Stimulated activated CD4-positive, alpha-beta T cell treated with anti-CD3 and anti-CD28 coated beads, Interleukin-12 subunit alpha, Interleukin-12 subunit beta, amount 100 ng/mL, for 4 hours (primary cell): Measurements from ENCODE around the gene SARDH.
"Not testable (repeated sequence)": the region's sequence is repeated elsewhere in the genome, so short reads cannot be mapped to it uniquely, and the experiment has no call there.

Experiments used
- DNase-seq: peaks from one replicate; pipeline ENCODE4 v3.0.0-alpha.2; 2020

SARDH gene

GRCh38 chr9:133682818-133683585 lies 55.1 kb downstream of the SARDH start:
- no peak for DNase-seq

- DNase-seq, result no peak
Observed at GRCh38 chr9:133681658-133682306, 56.4 kb downstream of the SARDH start.

GRCh38 chr9:133680976-133681657 lies 57.0 kb downstream of the SARDH start:
- DNase-seq, result no peak

GRCh38 chr9:133680250-133680975 lies 57.7 kb downstream of the SARDH start:
- DNase-seq, result no peak

- DNase-seq, result no peak
Observed at GRCh38 chr9:133679466-133680061, 58.6 kb downstream of the SARDH start.

- no peak for DNase-seq
Observed at GRCh38 chr9:133679056-133679455, 59.1 kb downstream of the SARDH start.

- no peak for DNase-seq
Observed at GRCh38 chr9:133677126-133678010, 60.8 kb downstream of the SARDH start.

GRCh38 chr9:133676450-133676849 lies 61.7 kb downstream of the SARDH start:
- DNase-seq, result no peak

GRCh38 chr9:133675796-133676195 lies 62.4 kb downstream of the SARDH start:
- DNase-seq, result not testable (repeated sequence)

- DNase-seq, result no peak
Observed at GRCh38 chr9:133674091-133674490, 64.1 kb downstream of the SARDH start.

- DNase-seq, result no peak
Observed at GRCh38 chr9:133673258-133673655, 64.9 kb downstream of the SARDH start.

- DNase-seq, result no peak
Observed at GRCh38 chr9:133672503-133673257, 65.5 kb downstream of the SARDH start.

GRCh38 chr9:133671371-133671770 lies 66.8 kb downstream of the SARDH start:
- DNase-seq, result no peak

- no peak for DNase-seq
Observed at GRCh38 chr9:133670466-133670865, 67.7 kb downstream of the SARDH start.

GRCh38 chr9:133669182-133669801 lies 68.9 kb downstream of the SARDH start:
- no peak for DNase-seq

GRCh38 chr9:133667759-133668450 lies 70.2 kb downstream of the SARDH start:
- DNase-seq, result no peak

- no peak for DNase-seq
Observed at GRCh38 chr9:133666845-133667244, 71.3 kb downstream of the SARDH start.

GRCh38 chr9:133666387-133666786 lies 71.8 kb downstream of the SARDH start:
- no peak for DNase-seq

- DNase-seq, result no peak
Observed at GRCh38 chr9:133665535-133665934, 72.6 kb downstream of the SARDH start.

- DNase-seq, result no peak
Observed at GRCh38 chr9:133665096-133665495, 73.1 kb downstream of the SARDH start.
